H1 (cell line): ENCODE results near the gene MACROD2. TPM values are rescaled to one million over a fixed set of nuclear protein-coding genes. Genes with fewer than 3 reads are reported as not detected.

ENCODE experiments used
- KDM1A ChIP-seq: fragments of 200-600, 300-600 bp; sonication (generic); IDR thresholded peaks from 2 replicates; pipeline ENCODE4 v1.7.1; 2016; ENCODE audit warnings: mild to moderate bottlenecking, low read length, borderline replicate concordance
- NANOG ChIP-seq: IDR thresholded peaks from 2 replicates; pipeline ENCODE4 v1.6.1; 2011; ENCODE audit warnings: low read length, low read depth, mild to moderate bottlenecking, inconsistent platforms; ENCODE audit not compliant: insufficient read depth, poor library complexity, severe bottlenecking
- SIRT6 ChIP-seq: IDR thresholded peaks from one replicate; pipeline ENCODE4 v1.7.1; 2012; ENCODE audit warnings: low read length, inconsistent platforms
- polyA plus RNA-seq, 7 experiments: library from polyadenylated mRNA; depleted of rRNA in 3 of 7; stranded (reverse) in 5 of 7; unstranded in 2 of 7; fragments of >200 nt in 5 of 7; fragments of 200-250 nt in 2 of 7; gene quantifications; 1 replicate in 5 of 7; 2 replicates in 1 of 7; 4 replicates in 1 of 7; pipeline versions ENCODE4 v1.2.1 to v1.2.3, GENCODE V29; 2011 to 2013; ENCODE audit warnings: missing spikeins in 2 of 7, mixed read lengths in 2 of 7
- total RNA-seq: library from RNA; stranded (reverse); fragmentation: NEBNext Ultra II Directional; extraction: Animal tissue kit (Norgen Biotek cat#: 25700); gene quantifications from 2 replicates; pipeline ENCODE4 v1.2.1, GENCODE V29; 2021
- TF ChIP-seq, protein P1 (sequence below): IDR thresholded peaks from 2 replicates; pipeline ENCODE4 v1.6.1; 2011; ENCODE audit warnings: low read depth, mild to moderate bottlenecking, low read length; ENCODE audit not compliant: insufficient read depth

MACROD2 gene
- total and polyA plus RNA-seq, 2 of the 8 experiments (the other 6 are each of a cell fraction or from before 2014, with no cell fraction given) = 0.70 to 3.9 TPM

GRCh38 chr20:14963262-14963663 lies 967.9 kb downstream of the MACROD2 start (continued):
- TF ChIP-seq, protein P1, sequence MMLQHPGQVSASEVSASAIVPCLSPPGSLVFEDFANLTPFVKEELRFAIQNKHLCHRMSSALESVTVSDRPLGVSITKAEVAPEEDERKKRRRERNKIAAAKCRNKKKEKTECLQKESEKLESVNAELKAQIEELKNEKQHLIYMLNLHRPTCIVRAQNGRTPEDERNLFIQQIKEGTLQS = no peak
- TF ChIP-seq SIRT6 = no peak
- no peak for TF ChIP-seq NANOG
- no peak for TF ChIP-seq KDM1A
- TF ChIP-seq, all 59 proteins: peak for 0
